Ammon's horn (tissue), 1 donor: ENCODE data around the gene KLC4.
"Not testable (repeated sequence)": the region's sequence is repeated elsewhere in the genome, so short reads cannot be mapped to it uniquely, and the experiment has no call there.

Experiments used
- DNase-seq: peaks from one replicate; pipeline ENCODE4 v3.0.0-alpha.2; 2016; ENCODE audit warnings: low spot score

The KLC4 gene

GRCh38 chr6:43093436-43094289, 34.2 kb downstream of the KLC4 start:
- DNase-seq, result peak; percentile 35

DNA sequence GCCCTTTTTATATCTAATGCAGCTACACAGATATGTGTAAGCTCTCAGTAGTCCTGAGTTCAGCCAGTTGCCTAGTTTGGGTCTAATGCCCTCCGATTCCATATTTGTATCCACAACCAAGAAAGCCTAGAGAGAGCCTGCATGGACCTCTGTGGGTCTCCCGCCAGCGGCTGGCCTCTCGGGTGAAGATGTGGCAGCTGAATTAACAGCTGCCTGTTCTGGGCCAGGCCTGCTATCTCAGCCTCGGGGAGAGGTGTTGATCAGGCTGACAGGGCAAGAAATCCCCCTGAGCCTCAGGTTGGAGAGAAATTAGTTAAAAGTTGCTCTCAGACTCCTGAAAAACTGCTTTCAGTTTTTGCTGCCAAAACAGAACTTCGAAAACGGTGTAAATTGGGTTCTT, 36.5 kb downstream of the KLC4 start:
- no peak for DNase-seq

DNA sequence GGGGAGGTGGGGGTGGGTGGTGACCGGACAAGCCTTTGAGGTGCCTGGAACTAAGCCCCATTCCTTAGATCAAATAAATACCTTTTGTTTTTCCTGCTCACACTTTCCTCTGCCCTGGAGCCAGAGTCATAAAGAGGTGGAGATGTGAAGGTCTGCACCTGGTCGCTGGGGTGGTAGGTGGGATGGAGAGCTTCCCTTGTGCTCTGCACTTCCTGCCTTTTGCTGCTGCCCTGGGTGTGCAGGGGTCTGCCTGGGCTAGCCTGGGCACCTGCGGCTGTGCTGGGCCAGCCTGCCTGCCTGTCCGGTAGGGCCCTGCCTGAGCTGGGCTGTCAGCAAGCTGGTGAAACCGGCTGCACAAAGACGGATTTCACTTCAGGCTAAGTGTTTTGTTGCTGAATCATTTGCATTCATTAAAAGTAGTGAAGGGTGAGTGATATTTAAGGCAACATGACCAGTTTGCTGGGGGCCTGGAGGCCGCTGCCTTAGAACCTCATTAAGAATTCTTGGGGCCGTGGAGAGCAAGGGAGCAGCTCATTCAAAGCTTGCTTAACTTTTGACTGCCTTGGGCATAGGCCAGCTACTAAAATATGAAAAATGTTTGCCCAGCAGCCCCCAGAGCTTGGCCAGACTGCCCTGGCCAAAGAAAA, 37.1 kb downstream of the KLC4 start:
- peak; percentile 38 for DNase-seq

DNA sequence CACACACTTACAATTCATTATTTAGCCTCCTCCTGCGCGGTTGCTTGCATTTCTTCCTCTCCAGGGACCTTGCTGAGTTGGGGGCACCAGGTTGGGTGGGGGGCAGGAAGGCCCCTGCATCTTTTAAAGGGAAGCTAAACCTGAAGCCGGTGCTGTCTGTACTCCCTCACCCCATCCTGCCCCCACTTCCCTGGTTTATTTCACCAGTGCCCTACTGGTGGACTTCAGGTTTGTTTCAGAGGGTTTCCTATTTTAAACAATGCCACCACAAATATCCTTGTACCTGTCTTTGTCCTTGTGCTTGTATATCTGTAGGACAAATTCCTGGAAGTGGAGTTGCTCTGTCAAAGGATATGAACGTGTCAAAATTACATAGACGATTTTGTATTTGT, 37.7 kb downstream of the KLC4 start:
- no peak for DNase-seq

DNA sequence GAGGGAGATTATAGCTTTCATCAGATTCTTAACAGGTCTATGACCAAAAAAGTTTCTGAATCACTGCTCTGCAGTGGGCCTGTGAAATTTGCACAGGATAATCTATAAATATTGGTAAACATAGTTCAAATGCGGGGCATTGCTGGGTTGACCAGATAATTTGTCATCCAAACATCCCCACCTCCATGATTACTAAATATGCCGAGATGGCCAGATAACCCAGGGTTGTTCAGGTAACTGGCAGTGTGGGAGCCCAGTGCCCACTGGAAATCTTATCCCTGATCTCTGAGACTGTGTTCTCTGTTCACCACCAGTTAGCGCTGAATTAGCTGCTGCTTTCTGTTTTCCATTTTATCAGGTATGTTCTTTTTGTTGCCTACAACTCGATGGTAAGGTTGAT, 38.1 kb downstream of the KLC4 start:
- DNase-seq, result no peak

GRCh38 chr6:43101497-43101896, 42.1 kb downstream of the KLC4 start:
- DNase-seq, result no peak

DNA sequence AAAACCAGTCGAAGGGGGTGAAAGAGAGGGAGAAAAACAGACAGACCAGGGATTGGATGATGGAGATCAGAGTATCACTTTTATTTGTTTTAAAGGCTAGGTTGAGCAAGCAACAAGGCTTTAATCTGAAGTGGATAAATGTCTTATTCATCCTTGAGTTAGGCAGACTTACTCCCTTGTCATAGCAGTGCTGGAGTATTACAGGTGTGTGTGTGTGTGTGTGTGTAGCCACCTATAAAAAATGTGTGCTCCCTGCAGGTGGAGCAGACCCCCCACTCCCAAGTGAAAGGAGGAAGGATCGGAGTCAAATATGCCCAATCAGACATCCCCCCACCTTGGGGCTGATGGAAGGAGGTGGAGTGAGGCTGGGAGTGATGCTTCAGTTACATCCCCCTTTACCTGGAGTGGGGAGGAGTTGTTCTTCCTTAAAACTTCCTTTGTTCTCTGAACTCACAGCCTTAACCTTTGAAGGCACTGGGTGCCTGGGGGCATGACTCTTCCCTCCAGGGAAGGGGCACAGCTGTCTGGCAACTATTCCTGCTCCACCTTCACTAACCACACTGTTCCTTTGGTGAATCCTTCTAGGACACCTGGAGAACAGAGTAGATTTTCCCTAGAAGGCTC, 43.9 kb downstream of the KLC4 start:
- no peak for DNase-seq

DNA sequence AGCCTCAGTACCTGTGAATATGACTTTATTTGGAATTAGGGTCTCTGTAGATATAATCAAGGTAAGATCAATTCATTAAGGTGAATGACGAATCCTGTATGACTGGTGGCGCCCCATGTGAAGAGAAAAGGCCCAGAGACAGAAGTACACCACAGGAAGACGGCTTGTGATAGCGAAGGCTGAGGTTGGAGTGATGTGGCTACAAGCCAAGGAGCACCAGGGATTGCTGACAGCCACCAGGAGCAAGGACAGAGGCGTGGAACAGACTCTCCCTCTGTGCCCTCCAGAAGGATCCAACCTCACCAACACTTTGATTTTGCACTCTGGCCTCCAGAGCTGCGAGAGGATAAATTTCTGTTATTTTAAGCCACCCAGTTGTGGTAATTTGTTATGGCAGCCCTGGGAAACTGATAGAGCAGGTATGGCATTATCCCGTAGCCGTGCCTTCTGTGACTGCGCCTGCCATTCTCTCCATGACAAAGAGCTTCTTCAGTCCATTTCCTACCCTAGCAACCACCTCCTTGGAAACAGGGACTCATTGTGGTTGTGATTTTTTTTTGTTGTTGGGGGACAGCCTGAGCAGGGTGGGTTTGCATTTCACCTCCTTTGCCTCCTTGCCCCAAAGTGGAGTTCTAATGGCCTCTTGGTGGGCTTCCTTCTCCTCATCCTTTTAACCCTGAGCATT, 46.2 kb downstream of the KLC4 start:
- no peak for DNase-seq

GRCh38 chr6:43107344-43108062, 48.1 kb downstream of the KLC4 start:
- DNase-seq, result no peak

DNA sequence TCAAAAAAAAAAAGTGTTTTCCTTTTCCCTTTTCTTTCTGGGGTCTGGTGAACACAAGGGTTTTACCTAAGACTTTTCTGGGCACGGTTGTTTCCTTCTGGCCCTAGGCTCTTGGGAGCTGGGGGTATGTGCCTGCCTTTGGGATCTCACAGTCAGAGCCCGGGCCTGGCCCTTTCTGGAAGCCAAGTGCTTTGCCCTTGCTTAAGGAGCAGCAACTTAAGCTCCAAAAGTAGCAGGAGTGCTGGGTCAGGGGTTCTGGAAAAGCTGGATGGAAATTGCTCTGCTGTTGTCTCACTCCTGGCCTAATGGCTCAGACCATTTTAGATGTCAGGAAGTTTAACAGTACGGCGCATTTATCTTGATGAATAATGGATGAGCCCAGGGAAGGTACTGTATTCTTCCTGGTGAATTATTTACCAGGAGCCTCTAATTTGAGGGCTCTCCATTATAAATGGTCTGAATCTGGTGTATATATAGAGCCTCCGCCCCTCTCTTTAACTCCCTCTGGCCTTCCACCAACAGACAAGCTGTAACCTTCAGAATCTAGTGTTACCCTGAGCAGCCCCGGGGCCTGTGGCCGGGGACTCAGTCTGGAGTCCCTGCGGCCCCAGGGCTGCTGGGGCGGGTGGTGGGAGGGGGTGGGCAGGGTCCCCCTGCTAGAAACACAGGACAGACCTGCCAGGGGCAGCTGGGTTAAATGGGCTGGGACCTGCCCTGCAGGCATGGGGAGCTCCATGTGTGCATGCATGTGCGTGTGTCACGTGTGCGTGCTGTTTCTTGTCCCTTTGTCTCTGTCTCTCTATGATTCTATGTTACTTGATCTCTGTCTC, 54.2 kb downstream of the KLC4 start:
- DNase-seq, result no peak

GRCh38 chr6:43115365-43115764, 55.9 kb downstream of the KLC4 start:
- DNase-seq, result no peak

- DNase-seq, result not testable (repeated sequence)
These were observed 58.0 kb downstream of the KLC4 start for GRCh38 chr6:43117466-43117865.

GRCh38 chr6:43119482-43119881, 60.1 kb downstream of the KLC4 start:
- no peak for DNase-seq

DNA sequence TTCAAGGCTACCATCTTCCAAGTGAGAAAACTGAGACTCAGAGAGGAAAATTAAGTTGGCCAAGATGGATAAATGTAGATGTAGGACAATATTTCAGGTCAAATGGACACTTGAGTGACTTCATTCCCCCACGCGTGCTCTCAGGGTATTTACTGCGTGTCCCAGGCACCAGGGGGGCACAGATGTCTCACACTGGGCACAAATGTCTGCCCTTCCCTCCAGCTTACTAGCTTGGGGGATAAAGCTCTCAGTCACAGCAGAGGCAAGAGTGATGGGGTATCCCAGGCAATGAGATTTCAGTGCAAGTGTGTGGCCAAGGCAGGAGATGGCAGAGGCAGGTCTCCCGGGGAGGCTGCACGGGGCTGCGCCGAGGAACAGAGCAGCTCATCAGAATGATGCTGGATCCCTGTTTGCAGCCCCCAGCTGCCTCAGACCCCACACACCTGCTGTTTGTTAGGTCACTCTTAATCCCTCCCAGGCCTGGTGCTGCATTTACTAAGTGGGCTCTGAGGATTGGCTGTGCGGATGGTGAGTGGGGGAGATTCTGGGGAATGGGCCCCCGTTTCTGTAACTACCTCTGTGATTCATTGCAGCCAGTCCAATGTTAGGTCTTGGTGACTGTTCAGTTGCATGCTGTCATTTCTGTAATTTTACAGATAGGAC, 60.8 kb downstream of the KLC4 start:
- DNase-seq, result no peak

GRCh38 chr6:43120944-43121913, 61.8 kb downstream of the KLC4 start:
- DNase-seq, result no peak

DNA sequence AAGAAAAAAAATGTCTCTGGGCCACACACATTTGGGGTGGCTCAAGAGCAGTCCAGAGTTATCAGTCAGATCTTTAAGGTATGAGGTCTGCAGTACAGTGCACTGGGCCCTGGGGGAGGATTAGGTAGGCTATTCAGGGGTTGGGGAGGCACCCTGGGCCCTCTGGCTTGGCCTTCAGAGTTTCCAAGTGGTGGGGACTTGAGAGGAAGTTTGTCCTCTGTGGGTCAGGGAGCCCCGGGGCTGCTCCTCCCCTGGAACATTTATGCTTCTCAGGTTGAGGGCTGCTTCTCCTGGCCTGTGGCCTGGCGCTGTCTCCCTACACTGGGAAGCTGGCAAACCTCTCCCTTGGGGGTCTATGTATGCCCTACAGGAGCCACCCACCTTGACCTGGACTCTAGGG, 62.7 kb downstream of the KLC4 start:
- DNase-seq, result no peak

GRCh38 chr6:43123461-43124314, 64.3 kb downstream of the KLC4 start:
- no peak for DNase-seq

DNA sequence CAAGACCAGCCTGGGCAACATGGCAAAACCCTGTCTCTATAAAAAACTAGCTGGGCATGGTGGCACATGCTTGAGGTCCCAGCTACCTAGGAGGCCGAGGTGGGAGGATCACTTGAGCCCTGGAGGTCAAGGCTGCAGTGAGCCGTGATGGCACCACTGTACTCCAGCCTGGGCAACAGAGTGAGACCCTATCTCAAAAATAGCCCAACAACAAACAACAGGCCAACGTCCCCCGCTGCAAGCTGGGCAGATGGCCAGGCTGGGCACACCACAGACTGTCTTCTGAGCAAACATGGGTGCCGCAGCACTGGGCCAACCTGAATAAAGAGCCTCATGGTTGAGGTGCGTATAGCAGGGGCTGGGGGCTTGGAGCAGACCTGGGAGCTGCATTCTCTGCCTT, 65.0 kb downstream of the KLC4 start:
- DNase-seq, result no peak
